ENCODE data around the gene CORT.

CORT gene

DNA sequence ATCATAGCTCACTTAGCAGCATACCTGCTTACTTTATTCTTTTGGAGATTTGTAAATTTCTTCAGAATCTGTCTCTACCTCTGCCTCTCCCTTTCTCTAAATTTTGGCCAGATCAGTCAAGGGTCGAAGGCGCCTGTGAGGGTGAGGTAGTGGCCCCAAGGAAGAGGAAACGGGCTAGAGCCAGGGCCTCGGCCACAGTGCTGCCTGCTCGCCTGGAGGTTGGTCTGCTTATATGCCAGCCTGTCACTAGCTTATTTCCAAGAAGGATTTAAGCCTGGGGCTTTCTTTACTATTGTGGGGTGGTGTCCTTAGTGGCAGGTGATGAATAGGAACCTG is 44.6 kb downstream of the CORT start:
- Histone ChIP-seq H3K4me1 (ENCODE audit: control insufficient read depth, insufficient read depth, low read length, poor library complexity, severe bottlenecking) (peaks cover 7% of the 10 kb centered on the region), H3K9me3 (ENCODE audit: control insufficient read depth, low read length) (no peaks in the 10 kb centered on the region), H3K36me3 (ENCODE audit: control insufficient read depth, insufficient read depth, low read length) (no peaks in the 10 kb centered on the region), H3K27ac (ENCODE audit: insufficient read depth, low read length, poor library complexity, severe bottlenecking) (no peak overlapping the region), H3K4me3 (ENCODE audit: insufficient read depth, low read depth, low read length, poor library complexity, severe bottlenecking) (no peak overlapping the region), H3K27me3 (replicated peaks; ENCODE audit: control insufficient read depth, insufficient read depth, low read length, poor library complexity, severe bottlenecking) (no peaks in the 10 kb centered on the region)
- DNase-seq, result no peak

DNA sequence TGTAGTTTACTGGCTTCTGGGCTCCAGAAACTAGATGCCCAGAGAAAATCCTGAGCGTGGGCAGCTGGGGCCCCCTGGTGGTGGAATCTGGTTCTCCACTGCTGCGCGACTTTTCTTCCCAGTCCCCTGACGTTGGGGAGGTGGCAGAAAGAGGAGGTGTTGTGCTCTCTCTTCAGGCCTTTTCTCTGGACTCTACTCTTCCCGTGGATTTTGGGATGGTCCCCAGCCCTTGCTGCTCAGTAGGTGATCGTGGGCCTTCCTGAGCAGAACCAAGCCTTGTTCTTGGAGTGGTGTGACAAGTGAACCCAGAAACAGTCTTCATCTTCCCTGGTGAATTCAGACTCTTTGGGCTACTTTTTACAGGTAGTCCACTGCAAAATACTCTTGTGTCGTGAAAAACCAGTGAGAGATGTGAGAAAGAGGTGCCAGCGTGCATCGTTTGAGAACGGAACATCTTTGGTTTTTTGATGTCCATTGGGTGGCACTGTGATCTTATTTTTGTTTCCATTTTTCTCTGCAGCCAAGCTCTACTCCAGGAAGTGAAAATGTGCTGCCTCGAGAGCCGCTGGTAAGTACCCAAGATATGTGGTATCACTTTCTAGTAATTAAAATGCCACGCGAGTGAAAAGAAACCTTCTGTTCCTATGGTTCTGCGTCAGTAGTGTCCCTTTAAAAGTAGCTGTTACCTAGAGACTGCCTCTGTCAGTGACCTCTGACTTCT is 45.1 kb downstream of the CORT start:
- H3K36me3 ChIP-seq (ENCODE audit: control insufficient read depth, insufficient read depth, low read length), result no peaks in the 10 kb centered on the region
- no peaks in the 10 kb centered on the region for H3K9me3 ChIP-seq (ENCODE audit: control insufficient read depth, low read length)
- DNase-seq, result peak; percentile 36 to 60 (median 55)
- peak overlapping the region; percentile 66 for H3K27ac ChIP-seq (ENCODE audit: insufficient read depth, low read length, poor library complexity, severe bottlenecking)
- peaks cover 7% of the 10 kb centered on the region for H3K4me1 ChIP-seq (ENCODE audit: control insufficient read depth, insufficient read depth, low read length, poor library complexity, severe bottlenecking)
- peak overlapping the region; percentile 55 for H3K4me3 ChIP-seq (ENCODE audit: insufficient read depth, low read depth, low read length, poor library complexity, severe bottlenecking)
- no peaks in the 10 kb centered on the region for H3K27me3 ChIP-seq (replicated peaks; ENCODE audit: control insufficient read depth, insufficient read depth, low read length, poor library complexity, severe bottlenecking)

DNA sequence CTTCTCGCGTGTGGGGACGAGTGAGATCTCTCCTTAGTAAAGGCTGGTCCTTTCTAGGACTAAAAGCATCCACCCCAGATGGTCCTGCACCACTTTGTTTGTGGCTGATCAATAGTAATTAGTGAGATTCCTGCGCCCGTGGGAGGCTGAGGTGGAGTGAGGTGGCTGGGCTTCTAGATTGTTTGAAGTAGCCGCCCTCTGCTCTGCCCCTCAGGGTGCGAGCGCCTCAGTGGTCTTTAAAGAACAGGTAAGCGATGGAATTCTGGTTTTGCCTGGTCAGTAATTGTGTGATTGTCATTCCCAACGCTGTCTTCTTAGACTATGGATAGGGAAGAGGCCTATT is 45.6 kb downstream of the CORT start:
- no peaks in the 10 kb centered on the region for H3K36me3 ChIP-seq (ENCODE audit: control insufficient read depth, insufficient read depth, low read length)
- no peaks in the 10 kb centered on the region for H3K27me3 ChIP-seq (replicated peaks; ENCODE audit: control insufficient read depth, insufficient read depth, low read length, poor library complexity, severe bottlenecking)
- peak overlapping the region; percentile 66 for H3K27ac ChIP-seq (ENCODE audit: insufficient read depth, low read length, poor library complexity, severe bottlenecking)
- H3K4me3 ChIP-seq (ENCODE audit: insufficient read depth, low read depth, low read length, poor library complexity, severe bottlenecking), result peak overlapping the region; percentile 55
- DNase-seq, result no peak
- H3K9me3 ChIP-seq (ENCODE audit: control insufficient read depth, low read length), result no peaks in the 10 kb centered on the region
- H3K4me1 ChIP-seq (ENCODE audit: control insufficient read depth, insufficient read depth, low read length, poor library complexity, severe bottlenecking), result peaks cover 7% of the 10 kb centered on the region

DNA sequence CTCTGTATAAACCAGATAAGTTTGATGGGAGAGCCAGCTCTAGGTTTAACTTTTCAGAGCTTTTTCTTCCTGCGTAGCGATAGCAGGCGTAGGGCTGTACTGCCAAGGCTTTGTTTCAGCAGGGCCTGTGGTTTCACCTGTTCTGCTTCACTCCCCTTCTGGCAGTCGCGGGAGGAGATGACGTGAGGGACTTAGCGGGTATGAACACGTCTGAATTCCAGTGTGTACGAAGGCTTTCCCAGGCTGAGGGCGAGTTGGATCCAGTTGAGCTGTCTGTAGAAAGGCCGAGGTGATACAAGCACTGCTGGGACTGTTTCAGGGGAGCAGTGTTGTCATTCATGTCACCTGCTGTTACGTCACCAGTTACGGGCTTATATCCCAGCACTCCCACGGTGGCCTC is 46.1 kb downstream of the CORT start:
- Histone ChIP-seq H3K4me1 (ENCODE audit: control insufficient read depth, insufficient read depth, low read length, poor library complexity, severe bottlenecking) (peaks cover 7% of the 10 kb centered on the region), H3K9me3 (ENCODE audit: control insufficient read depth, low read length) (no peaks in the 10 kb centered on the region), H3K27me3 (replicated peaks; ENCODE audit: control insufficient read depth, insufficient read depth, low read length, poor library complexity, severe bottlenecking) (no peaks in the 10 kb centered on the region), H3K36me3 (ENCODE audit: control insufficient read depth, insufficient read depth, low read length) (no peaks in the 10 kb centered on the region), H3K27ac (ENCODE audit: insufficient read depth, low read length, poor library complexity, severe bottlenecking) (peak overlapping the region; percentile 66), H3K4me3 (ENCODE audit: insufficient read depth, low read depth, low read length, poor library complexity, severe bottlenecking) (no peak overlapping the region)
- no peak for DNase-seq

DNA sequence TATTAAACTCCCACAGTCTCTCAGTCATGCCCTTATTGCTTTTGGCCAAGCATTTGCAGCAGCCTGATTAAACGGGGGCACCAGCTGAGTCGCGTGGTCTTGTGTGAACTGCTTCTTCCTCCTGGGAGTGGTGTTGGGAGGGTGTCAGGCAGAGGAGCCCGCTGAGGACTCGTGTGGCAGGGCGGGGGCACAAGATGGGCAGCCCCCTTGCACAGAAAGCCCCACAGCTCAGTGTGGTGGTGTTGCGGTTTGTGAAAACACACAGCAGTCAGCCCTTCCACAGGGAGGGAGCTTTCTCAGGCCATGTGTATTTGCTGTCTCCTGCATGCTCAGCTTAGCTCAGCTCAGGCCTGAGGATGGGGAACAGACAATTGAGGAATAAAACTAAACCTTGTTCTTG is 47.3 kb downstream of the CORT start:
- peaks cover 7% of the 10 kb centered on the region for H3K4me1 ChIP-seq (ENCODE audit: control insufficient read depth, insufficient read depth, low read length, poor library complexity, severe bottlenecking)
- H3K27ac ChIP-seq (ENCODE audit: insufficient read depth, low read length, poor library complexity, severe bottlenecking), result no peak overlapping the region
- no peaks in the 10 kb centered on the region for H3K27me3 ChIP-seq (replicated peaks; ENCODE audit: control insufficient read depth, insufficient read depth, low read length, poor library complexity, severe bottlenecking)
- no peak overlapping the region for H3K4me3 ChIP-seq (ENCODE audit: insufficient read depth, low read depth, low read length, poor library complexity, severe bottlenecking)
- no peaks in the 10 kb centered on the region for H3K9me3 ChIP-seq (ENCODE audit: control insufficient read depth, low read length)
- no peaks in the 10 kb centered on the region for H3K36me3 ChIP-seq (ENCODE audit: control insufficient read depth, insufficient read depth, low read length)
- no peak for DNase-seq

DNA sequence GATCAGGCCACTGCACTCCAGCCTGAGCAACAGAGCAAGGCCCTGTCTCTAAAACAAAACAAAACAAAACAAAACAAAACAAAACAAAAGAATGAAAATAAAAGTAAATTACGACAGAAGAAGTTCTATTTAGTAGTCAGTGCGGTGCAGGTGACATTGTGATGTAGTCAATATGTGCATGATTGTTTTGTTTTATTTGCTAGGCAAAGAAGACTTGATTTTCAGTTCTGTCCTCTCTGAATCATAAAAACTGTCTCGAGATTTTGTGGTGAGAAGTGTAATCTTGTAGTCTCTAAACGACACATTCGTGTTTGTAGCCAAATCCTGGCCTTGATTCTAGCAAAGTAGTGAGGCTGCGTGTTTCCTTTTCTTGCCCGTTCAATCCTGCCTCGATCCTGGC is 48.4 kb downstream of the CORT start:
- Histone ChIP-seq H3K36me3 (ENCODE audit: control insufficient read depth, insufficient read depth, low read length) (no peaks in the 10 kb centered on the region), H3K27ac (ENCODE audit: insufficient read depth, low read length, poor library complexity, severe bottlenecking) (no peak overlapping the region)
- DNase-seq, result no peak

More for the DNA sequence above, 48.4 kb downstream of the CORT start:
- no peaks in the 10 kb centered on the region for H3K9me3 ChIP-seq (ENCODE audit: control insufficient read depth, low read length)
- peaks cover 7% of the 10 kb centered on the region for H3K4me1 ChIP-seq (ENCODE audit: control insufficient read depth, insufficient read depth, low read length, poor library complexity, severe bottlenecking)
- H3K27me3 ChIP-seq (replicated peaks; ENCODE audit: control insufficient read depth, insufficient read depth, low read length, poor library complexity, severe bottlenecking), result no peaks in the 10 kb centered on the region
- H3K4me3 ChIP-seq (ENCODE audit: insufficient read depth, low read depth, low read length, poor library complexity, severe bottlenecking), result no peak overlapping the region

Measured in effector memory CD4-positive, alpha-beta T cell (primary cell).